Stimulated activated CD8-positive, alpha-beta memory T cell treated with anti-CD3 and anti-CD28 coated beads, Interleukin-4, amount 100 ng/mL, for 4 hours (primary cell): Measurements from ENCODE around the gene USP10.

Experiments
- DNase-seq, 2 donors: peaks; one replicate each; pipeline ENCODE4 v3.0.0-alpha.2; 2020; ENCODE audit warnings: low read depth in 2 of 2, low spot score in 1 of 2

USP10 gene

GRCh38 chr16:84699147-84699711 lies 571 bp upstream of the USP10 start:
- DNase-seq = no peak

GRCh38 chr16:84700446-84701300 lies 873 bp downstream of the USP10 start:
- DNase-seq = no peak

- DNase-seq = no peak
Measured at GRCh38 chr16:84703681-84704080, 3.9 kb downstream of the USP10 start.

- DNase-seq = no peak
Measured at GRCh38 chr16:84704253-84704652, 4.5 kb downstream of the USP10 start.

- DNase-seq = no peak
Measured at GRCh38 chr16:84706856-84707255, 7.1 kb downstream of the USP10 start.

- DNase-seq = no peak
Measured at GRCh38 chr16:84709609-84710008, 9.8 kb downstream of the USP10 start.

GRCh38 chr16:84710686-84711085 lies 10.9 kb downstream of the USP10 start:
- no peak for DNase-seq

GRCh38 chr16:84712138-84712671 lies 12.4 kb downstream of the USP10 start:
- no peak for DNase-seq

GRCh38 chr16:84712801-84713775 lies 13.3 kb downstream of the USP10 start:
- no peak for DNase-seq

GRCh38 chr16:84714028-84714427 lies 14.2 kb downstream of the USP10 start:
- DNase-seq = no peak

GRCh38 chr16:84715424-84715823 lies 15.6 kb downstream of the USP10 start:
- DNase-seq = no peak

- no peak for DNase-seq
Measured at GRCh38 chr16:84715854-84716253, 16.1 kb downstream of the USP10 start.

- DNase-seq = no peak
Measured at GRCh38 chr16:84716740-84717139, 16.9 kb downstream of the USP10 start.

GRCh38 chr16:84717484-84717883 lies 17.7 kb downstream of the USP10 start:
- no peak for DNase-seq

- DNase-seq = no peak
Measured at GRCh38 chr16:84720177-84720579, 20.4 kb downstream of the USP10 start.

- DNase-seq = no peak
Measured at GRCh38 chr16:84722068-84722467, 22.3 kb downstream of the USP10 start.

GRCh38 chr16:84723906-84724305 lies 24.1 kb downstream of the USP10 start:
- DNase-seq = no peak

GRCh38 chr16:84724606-84725309 lies 25.0 kb downstream of the USP10 start:
- no peak for DNase-seq

GRCh38 chr16:84725481-84726078 lies 25.8 kb downstream of the USP10 start:
- DNase-seq = no peak

GRCh38 chr16:84726079-84726668 lies 26.4 kb downstream of the USP10 start:
- DNase-seq = peak; percentile 46 to 78
